Sigmoid colon (tissue), 7 donors: ENCODE measurements around the gene FAM107A. TPM values are rescaled to one million over a fixed set of nuclear protein-coding genes. Genes with fewer than 3 reads are reported as not detected.

ENCODE experiments used
- DNase-seq: peaks from one replicate; pipeline ENCODE4 v3.0.0-alpha.2; 2019
- H3K27ac ChIP-seq, 4 donors: fragments of 200-600 bp; sonication (generic); one replicate each; pipeline ENCODE4 v1.5.1; 2016 to 2019; ENCODE audit warnings: mild to moderate bottlenecking in 1 of 4
- H3K27me3 ChIP-seq, 3 donors: fragments of 200-600 bp; sonication (generic); one replicate each; pipeline ENCODE4 v1.5.1; 2019; ENCODE audit warnings: mild to moderate bottlenecking in 1 of 3
- H3K36me3 ChIP-seq, 4 donors: fragments of 200-600 bp; sonication (generic); one replicate each; pipeline ENCODE4 v1.5.1; 2016 to 2019
- H3K4me1 ChIP-seq, 4 donors: fragments of 200-600 bp; sonication (generic); one replicate each; pipeline ENCODE4 v1.5.1; 2017 to 2019
- H3K4me3 ChIP-seq, 4 donors: fragments of 200-600 bp; sonication (generic); one replicate each; pipeline ENCODE4 v1.5.1; 2017 to 2019; ENCODE audit warnings: mild to moderate bottlenecking in 2 of 4, moderate library complexity in 1 of 4
- H3K9me3 ChIP-seq, 4 donors: fragments of 200-600 bp in 3 of 4; sonication (generic) in 3 of 4; one replicate each; pipeline versions ENCODE4 v1.5.1 to v1.6.1; 2013 to 2019
- CTCF ChIP-seq, 4 experiments: fragments of 450-650 bp in 3 of 4; fragments of 200-600 bp in 1 of 4; IDR thresholded peaks; one replicate each; pipeline ENCODE4 v1.5.1; 2016 to 2019; ENCODE audit warnings: antibody characterized with exemption in 4 of 4, mild to moderate bottlenecking in 3 of 4, moderate library complexity in 2 of 4
- EP300 ChIP-seq, 4 donors: sonication (generic); formaldehyde crosslinking; IDR thresholded peaks; one replicate each; pipeline ENCODE4 v1.6.1; 2017; ENCODE audit warnings: antibody characterized with exemption in 4 of 4
- POLR2A ChIP-seq, 2 donors: fragments of 450-650 bp; IDR thresholded peaks; one replicate each; pipeline ENCODE4 v1.6.1; 2016; ENCODE audit warnings: antibody characterized with exemption in 2 of 2, mild to moderate bottlenecking in 2 of 2, moderate library complexity in 2 of 2
- POLR2AphosphoS5 ChIP-seq, 4 donors: sonication (generic); formaldehyde crosslinking; IDR thresholded peaks; one replicate each; pipeline ENCODE4 v1.6.1; 2017; ENCODE audit warnings: antibody characterized with exemption in 4 of 4
- WGBS, 2 donors: extraction: QIAGEN DNeasy Blood & Tissue Kit; methylation state at CpG; one replicate each; pipeline ENCODE4 v1.1.7; 2013; 5-methylcytosine and 5-hydroxymethylcytosine counted together
- intact Hi-C: fragments of 100-400 bp; cut with DNase I; formaldehyde crosslinking; loops from one replicate; pipeline ENCODE4 v1.15.1; 2023
- polyA plus RNA-seq, 3 donors: library from polyadenylated mRNA; stranded (reverse); fragments of 200-250 nt; gene quantifications; one replicate each; pipeline ENCODE4 v1.2.3, GENCODE V29; 2013
- total RNA-seq, 4 donors: library from RNA; depleted of rRNA; stranded (reverse); fragments of >200 nt; gene quantifications; one replicate each; pipeline ENCODE4 v1.1.0, GENCODE V29; 2016
- donor health status: healthy with polysubstance abuse.
- donor health status: Bipolar disorder and iron deficiency.
- donor health status: healthy.

Gene FAM107A
- total and polyA plus RNA-seq, 7 donors, result 10.9 to 56.7 (median 32.7) TPM

DNA sequence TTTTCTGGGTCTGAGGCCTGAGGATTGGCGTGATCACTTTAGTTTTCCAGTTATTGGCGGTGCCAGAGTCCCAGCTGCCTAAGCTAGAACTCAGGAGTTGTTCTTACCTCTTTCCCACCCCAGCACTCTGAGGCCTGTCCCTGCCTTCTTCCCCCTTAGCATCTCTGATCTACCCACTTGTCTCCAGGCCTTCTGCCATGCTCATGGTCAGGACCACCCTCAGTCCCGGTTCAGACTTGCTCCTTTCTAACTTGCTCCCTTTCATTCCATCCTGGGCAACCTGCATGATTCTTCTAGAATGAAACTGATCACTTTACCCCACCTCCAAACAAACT lies 55.9 kb downstream of the FAM107A start:
- Histone ChIP-seq H3K36me3 (peaks cover 17 to 97% (median 38%) of the 10 kb centered on the region in 4 donors), H3K27ac (no peak overlapping the region), H3K27me3 (no peaks in the 10 kb centered on the region), H3K4me3 (no peak overlapping the region), H3K9me3 (no peaks in the 10 kb centered on the region), H3K4me1 (no peaks in the 10 kb centered on the region)
- TF ChIP-seq POLR2A (IDR thresholded peaks at IDR 0.05) (no peak), EP300 (IDR thresholded peaks at IDR 0.05) (no peak), POLR2AphosphoS5 (IDR thresholded peaks at IDR 0.05) (no peak), CTCF (IDR thresholded peaks at IDR 0.05) (no peak)
- intact Hi-C loops, result no loop called here
- 95 to 98% methylated on average over 3 of the region's 3 CpGs for WGBS, 2 donors
- DNase-seq, result no peak

- 71 to 79% methylated on average over 8 of the region's 8 CpGs for WGBS, 2 donors
- H3K9me3 ChIP-seq, result no peaks in the 10 kb centered on the region
- H3K27ac ChIP-seq, result no peak overlapping the region
- no peaks in the 10 kb centered on the region for H3K4me1 ChIP-seq
- no peak overlapping the region for H3K4me3 ChIP-seq
- TF ChIP-seq CTCF (IDR thresholded peaks at IDR 0.05) (no peak), POLR2A (IDR thresholded peaks at IDR 0.05) (no peak), POLR2AphosphoS5 (IDR thresholded peaks at IDR 0.05) (no peak), EP300 (IDR thresholded peaks at IDR 0.05) (no peak)
- H3K27me3 ChIP-seq, result no peaks in the 10 kb centered on the region
- intact Hi-C loops, result no loop called here
- no peak for DNase-seq
- peaks cover 20 to 96% (median 41%) of the 10 kb centered on the region in 4 donors for H3K36me3 ChIP-seq
Observed at GRCh38 chr3:58520403-58521335, 56.5 kb downstream of the FAM107A start.

DNA sequence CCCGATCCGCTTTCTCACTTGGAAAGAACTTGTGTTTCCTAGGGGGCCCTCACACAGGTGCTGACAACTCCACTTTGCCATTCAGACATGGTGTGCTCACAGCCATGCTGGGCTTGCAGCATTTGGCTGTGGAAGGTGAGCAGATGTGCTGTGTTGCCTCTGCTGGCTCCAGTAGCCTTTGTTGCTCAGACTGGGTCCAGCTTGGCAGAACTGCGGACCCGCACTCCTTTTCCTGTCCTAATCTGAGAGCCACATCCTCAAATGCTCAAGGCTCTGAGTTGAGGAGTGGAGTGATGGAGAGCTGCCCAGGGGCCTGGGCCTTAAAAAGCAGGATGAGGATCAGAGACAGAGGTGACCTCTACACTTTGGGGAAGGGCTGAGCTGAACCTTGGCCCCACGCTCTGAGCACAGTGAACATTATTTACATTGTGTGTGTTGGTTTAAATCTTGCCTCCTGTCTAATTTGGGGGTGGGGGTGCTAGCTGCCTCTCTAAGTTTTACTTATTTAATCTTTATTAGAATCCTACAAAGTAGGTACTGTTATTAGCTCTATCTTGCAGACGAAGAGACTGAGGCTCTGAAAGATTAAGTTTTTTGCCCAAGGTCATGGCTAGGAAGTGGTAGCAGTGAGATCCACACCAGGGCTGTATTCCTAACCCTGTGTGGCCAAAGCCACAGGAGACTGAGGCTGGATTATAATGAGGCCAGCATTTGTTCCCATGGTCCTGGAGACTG lies 57.4 kb downstream of the FAM107A start:
- no peak for TF ChIP-seq POLR2AphosphoS5 (IDR thresholded peaks at IDR 0.05)
- no peak for TF ChIP-seq POLR2A (IDR thresholded peaks at IDR 0.05)
- no peak for TF ChIP-seq EP300 (IDR thresholded peaks at IDR 0.05)
- TF ChIP-seq CTCF (IDR thresholded peaks at IDR 0.05), result no peak
- H3K4me1 ChIP-seq, result no peaks in the 10 kb centered on the region
- H3K36me3 ChIP-seq, result peaks cover 19 to 97% (median 50%) of the 10 kb centered on the region in 4 donors
- H3K9me3 ChIP-seq, result no peaks in the 10 kb centered on the region
- DNase-seq, result no peak
- H3K4me3 ChIP-seq, result no peak overlapping the region
- no peak overlapping the region for H3K27ac ChIP-seq
- WGBS, 2 donors, result 86 to 92% methylated on average over 6 of the region's 6 CpGs
- intact Hi-C loops, result no loop called here
- no peaks in the 10 kb centered on the region for H3K27me3 ChIP-seq

- H3K27me3 ChIP-seq, result no peaks in the 10 kb centered on the region
- no peak overlapping the region for H3K27ac ChIP-seq
- H3K4me3 ChIP-seq, result no peak overlapping the region
- WGBS, 2 donors, result 29 to 69% methylated on average over 3 of the region's 3 CpGs
- intact Hi-C loops, result no loop called here
- DNase-seq, result no peak
- H3K9me3 ChIP-seq, result no peaks in the 10 kb centered on the region
- TF ChIP-seq EP300 (IDR thresholded peaks at IDR 0.05), result no peak
- no peak for TF ChIP-seq POLR2AphosphoS5 (IDR thresholded peaks at IDR 0.05)
- no peak for TF ChIP-seq CTCF (IDR thresholded peaks at IDR 0.05)
- TF ChIP-seq POLR2A (IDR thresholded peaks at IDR 0.05), result no peak
- no peaks in the 10 kb centered on the region for H3K4me1 ChIP-seq
- peaks cover 8 to 97% (median 55%) of the 10 kb centered on the region in 4 donors for H3K36me3 ChIP-seq
Observed at GRCh38 chr3:58518291-58518789, 58.9 kb downstream of the FAM107A start.
